Memory B cell (primary cell): ENCODE results near the gene IQCN.
A peak's percentile ranks its signal among the peaks of the same experiment; 100 is the strongest.

Experiments
- ATAC-seq: fragments of 150-1000 bp; cut with Tn5 transposase; 2 replicates; pipeline ENCODE4 v1.10.0; 2021; ENCODE audit warnings: low read depth, mild to moderate bottlenecking, moderate library complexity
- DNase-seq, 2 donors: peaks; one replicate each; pipeline ENCODE4 v3.0.0; 2022; ENCODE audit warnings: low spot score in 2 of 2
- H3K27ac Mint-ChIP-seq: one replicate; pipeline ENCODE4 v1.8.0; 2022; ENCODE audit warnings: mild to moderate bottlenecking, moderate library complexity, mixed read lengths
- H3K27me3 Mint-ChIP-seq: one replicate; pipeline ENCODE4 v1.8.0; 2022; ENCODE audit warnings: mixed read lengths
- H3K36me3 Mint-ChIP-seq: one replicate; pipeline ENCODE4 v1.8.0; 2022; ENCODE audit warnings: mild to moderate bottlenecking, mixed read lengths
- H3K4me1 Mint-ChIP-seq: one replicate; pipeline ENCODE4 v1.8.0; 2022; ENCODE audit warnings: mixed read lengths
- H3K4me3 Mint-ChIP-seq: one replicate; pipeline ENCODE4 v1.8.0; 2022; ENCODE audit warnings: mild to moderate bottlenecking, moderate library complexity, mixed read lengths
- H3K9me3 Mint-ChIP-seq: one replicate; pipeline ENCODE4 v1.8.0; 2022; ENCODE audit warnings: mixed read lengths

IQCN gene

DNA sequence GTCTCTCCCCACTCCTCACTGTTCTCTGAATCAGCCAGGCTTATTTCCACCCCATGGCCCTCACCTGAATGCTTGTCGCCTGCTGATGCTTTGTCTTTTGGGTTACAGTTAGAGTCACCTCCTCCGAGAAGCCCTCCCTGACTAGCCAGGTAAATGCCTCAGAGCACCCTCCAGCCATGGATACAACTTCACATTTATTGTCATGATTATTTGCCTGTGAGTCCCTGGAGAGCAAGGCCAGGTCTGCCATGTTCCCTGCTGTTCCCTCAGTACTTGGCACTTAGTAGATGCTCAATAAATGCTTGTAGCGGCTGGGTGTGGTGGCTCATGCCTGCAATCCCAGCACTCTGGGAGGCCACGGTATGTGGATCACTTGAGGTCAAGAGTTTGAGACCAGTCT, 44.3 kb downstream of the IQCN start:
- peaks cover 39% of the 10 kb centered on the region for H3K27me3 Mint-ChIP-seq
- H3K27ac Mint-ChIP-seq: no peak overlapping the region
- H3K4me3 Mint-ChIP-seq: no peak overlapping the region
- no peak for DNase-seq
- peaks cover 25% of the 10 kb centered on the region for H3K4me1 Mint-ChIP-seq
- H3K36me3 Mint-ChIP-seq: no peaks in the 10 kb centered on the region
- H3K9me3 Mint-ChIP-seq: no peaks in the 10 kb centered on the region
- no peak for ATAC-seq

GRCh38 chr19:18229474-18229873, 44.8 kb downstream of the IQCN start:
- peaks cover 29% of the 10 kb centered on the region for H3K4me1 Mint-ChIP-seq
- H3K27me3 Mint-ChIP-seq: peaks cover 43% of the 10 kb centered on the region
- ATAC-seq: no peak
- no peak overlapping the region for H3K4me3 Mint-ChIP-seq
- H3K36me3 Mint-ChIP-seq: no peaks in the 10 kb centered on the region
- DNase-seq: no peak
- H3K27ac Mint-ChIP-seq: no peak overlapping the region
- H3K9me3 Mint-ChIP-seq: no peaks in the 10 kb centered on the region

DNA sequence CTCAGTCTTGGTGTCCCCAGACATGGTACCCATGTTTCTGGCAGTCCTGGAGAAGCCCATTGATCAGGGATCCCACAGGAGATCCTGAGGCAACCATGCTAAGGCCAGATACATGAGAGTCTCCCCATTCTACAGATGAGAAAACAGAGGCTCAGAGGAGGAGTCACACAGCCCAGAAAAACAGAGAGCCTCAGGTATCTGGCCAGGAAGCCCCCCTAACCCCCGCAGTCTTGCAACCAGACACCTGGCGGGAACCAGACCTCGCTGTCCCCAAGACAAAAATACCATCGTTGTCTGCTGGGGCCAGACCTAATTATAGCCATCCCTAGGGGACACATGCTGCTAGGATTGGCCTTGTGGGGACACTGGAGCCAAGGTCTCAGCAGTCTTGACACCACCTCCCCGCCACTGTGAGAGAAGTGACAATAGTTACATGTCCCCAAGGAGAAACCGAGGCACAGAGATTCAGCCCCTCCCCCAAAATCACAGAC, 46.4 kb downstream of the IQCN start:
- Mint-ChIP-seq H3K4me3 (no peak overlapping the region), H3K9me3 (no peaks in the 10 kb centered on the region)
- no peak for DNase-seq

GRCh38 chr19:18226956-18227780, 47.1 kb downstream of the IQCN start:
- peak overlapping the region; percentile 32 for H3K4me3 Mint-ChIP-seq
- no peak for ATAC-seq
- H3K27ac Mint-ChIP-seq: no peak overlapping the region
- no peaks in the 10 kb centered on the region for H3K9me3 Mint-ChIP-seq
- H3K4me1 Mint-ChIP-seq: peaks cover 29% of the 10 kb centered on the region
- H3K27me3 Mint-ChIP-seq: peaks cover 36% of the 10 kb centered on the region
- DNase-seq: no peak
- H3K36me3 Mint-ChIP-seq: no peaks in the 10 kb centered on the region

More for the DNA sequence above, 46.4 kb downstream of the IQCN start:
- Mint-ChIP-seq H3K4me1 (peaks cover 34% of the 10 kb centered on the region), H3K36me3 (no peaks in the 10 kb centered on the region), H3K27ac (no peak overlapping the region), H3K27me3 (peaks cover 40% of the 10 kb centered on the region)
- ATAC-seq: no peak

DNA sequence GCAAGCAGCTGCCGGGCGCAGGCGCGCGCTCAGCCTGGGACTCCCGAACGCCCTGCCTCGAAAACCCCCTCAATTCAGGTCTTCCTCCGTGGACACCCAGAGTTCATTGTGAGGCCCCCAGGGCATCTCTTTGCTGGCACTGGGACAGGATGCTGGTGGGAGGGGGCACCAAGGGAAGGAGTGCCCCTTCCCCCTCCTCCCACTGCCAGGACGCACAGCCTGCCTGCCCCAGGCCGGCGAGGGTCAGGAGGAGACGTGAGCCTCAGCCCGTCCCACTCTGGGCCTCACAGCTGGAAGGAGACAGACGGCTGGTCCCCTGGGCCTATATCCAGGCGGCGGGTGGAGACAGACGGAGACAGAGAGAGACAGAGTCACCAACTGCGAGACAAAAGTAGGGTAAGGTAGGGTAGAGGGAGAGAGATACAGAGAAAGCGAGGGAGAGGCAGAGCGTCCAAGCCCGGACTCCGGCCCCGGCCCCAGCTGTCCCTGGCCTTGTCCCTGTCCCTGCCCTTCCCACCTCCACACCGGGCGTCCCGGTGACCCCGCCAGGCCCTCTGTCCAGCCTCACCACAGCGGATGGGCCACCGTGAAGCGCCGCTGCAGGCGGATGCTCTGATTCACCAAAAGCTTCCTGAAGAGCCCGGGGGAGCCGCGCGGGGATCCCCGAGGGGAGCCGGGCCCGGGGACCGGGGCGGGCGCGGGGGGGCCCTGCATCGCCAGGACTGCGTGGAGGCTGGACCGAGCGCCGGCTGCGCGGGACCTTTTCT, 48.4 kb downstream of the IQCN start, which contains the start of gene PDE4C:
TSS of gene PDE4C (minus strand) at position 737 of the 767 bp plus-strand sequence. CDS start at position 714, 23 bp downstream.
- no peaks in the 10 kb centered on the region for H3K36me3 Mint-ChIP-seq
- peak within 1 kb of the TSS; percentile 32 for H3K4me3 Mint-ChIP-seq
- no peak within 1 kb of the TSS for H3K27ac Mint-ChIP-seq
- peak in 1 of 2 donors; percentile 40 for DNase-seq
- no peak for ATAC-seq
- H3K4me1 Mint-ChIP-seq: peaks cover 24% of the 10 kb centered on the region
- peaks cover 38% of the 10 kb centered on the region for H3K27me3 Mint-ChIP-seq
- H3K9me3 Mint-ChIP-seq: no peaks in the 10 kb centered on the region

DNA sequence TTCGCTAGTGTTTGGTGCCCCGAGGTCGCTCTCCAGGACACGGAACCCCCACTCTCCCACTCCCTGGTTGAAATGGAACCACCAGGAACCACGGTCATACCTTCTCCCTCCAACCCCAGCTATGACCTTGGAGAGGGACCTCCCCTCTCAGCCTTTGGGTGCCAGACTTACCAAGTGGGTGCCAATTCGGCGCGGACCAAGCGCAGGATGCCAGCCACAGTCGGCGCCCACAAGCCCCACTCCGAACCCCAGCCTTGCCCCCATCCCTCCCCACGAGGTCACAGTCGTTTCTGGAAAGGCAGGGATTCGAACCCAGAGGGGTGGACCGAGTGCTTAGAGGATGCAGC, 48.9 kb downstream of the IQCN start:
- Mint-ChIP-seq H3K27me3 (peaks cover 37% of the 10 kb centered on the region), H3K9me3 (no peaks in the 10 kb centered on the region), H3K4me1 (peaks cover 22% of the 10 kb centered on the region), H3K4me3 (no peak overlapping the region), H3K27ac (no peak overlapping the region), H3K36me3 (no peaks in the 10 kb centered on the region)
- no peak for DNase-seq
- ATAC-seq: no peak

DNA sequence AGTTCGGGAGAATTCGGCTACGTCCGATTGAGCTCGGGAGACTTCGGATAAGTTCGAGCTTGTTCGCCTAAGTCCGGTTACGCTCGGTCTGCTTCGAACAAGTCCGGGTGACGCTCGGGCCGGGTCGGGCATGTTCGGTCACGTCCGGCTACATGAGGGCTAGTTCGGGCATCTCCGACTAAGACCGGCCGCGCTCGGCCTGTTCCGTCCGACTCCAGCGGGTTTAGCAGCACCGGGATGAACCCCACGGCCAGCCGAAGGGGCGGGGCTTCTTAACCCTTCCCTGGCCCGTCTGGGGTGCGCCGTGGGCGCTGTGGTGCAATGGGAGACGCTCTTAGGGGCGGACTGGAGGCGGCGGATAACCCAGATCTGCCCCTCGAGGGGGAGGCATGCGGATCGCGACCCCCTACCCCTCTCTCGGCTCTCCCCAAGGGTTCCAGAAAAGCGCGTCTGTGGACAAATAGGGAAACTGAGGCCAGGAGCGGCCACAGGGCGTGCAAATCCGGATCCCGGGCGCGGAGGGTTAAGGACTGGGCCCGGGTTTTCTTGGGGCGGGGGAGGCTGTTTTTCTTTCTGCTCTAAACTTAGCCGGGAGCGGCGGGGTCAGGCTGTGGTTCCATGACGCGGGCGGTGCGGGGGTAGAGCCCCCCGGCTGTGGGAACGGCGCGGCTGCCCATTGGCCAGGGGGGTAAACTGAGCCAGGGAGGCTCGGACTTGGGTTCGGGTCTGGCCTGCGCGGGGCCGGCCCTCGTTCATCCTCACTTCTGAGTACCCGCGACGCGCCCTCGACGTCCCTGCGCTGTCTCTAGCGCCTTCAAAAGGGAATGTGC, 49.5 kb downstream of the IQCN start:
- H3K9me3 Mint-ChIP-seq: no peaks in the 10 kb centered on the region
- ATAC-seq (peak; percentile 97), DNase-seq (peak; percentile 91 to 93)
- peaks cover 36% of the 10 kb centered on the region for H3K27me3 Mint-ChIP-seq
- peak overlapping the region; percentile 87 for H3K4me3 Mint-ChIP-seq
- H3K4me1 Mint-ChIP-seq: peaks cover 24% of the 10 kb centered on the region
- peak overlapping the region; percentile 11 for H3K27ac Mint-ChIP-seq
- no peaks in the 10 kb centered on the region for H3K36me3 Mint-ChIP-seq

DNA sequence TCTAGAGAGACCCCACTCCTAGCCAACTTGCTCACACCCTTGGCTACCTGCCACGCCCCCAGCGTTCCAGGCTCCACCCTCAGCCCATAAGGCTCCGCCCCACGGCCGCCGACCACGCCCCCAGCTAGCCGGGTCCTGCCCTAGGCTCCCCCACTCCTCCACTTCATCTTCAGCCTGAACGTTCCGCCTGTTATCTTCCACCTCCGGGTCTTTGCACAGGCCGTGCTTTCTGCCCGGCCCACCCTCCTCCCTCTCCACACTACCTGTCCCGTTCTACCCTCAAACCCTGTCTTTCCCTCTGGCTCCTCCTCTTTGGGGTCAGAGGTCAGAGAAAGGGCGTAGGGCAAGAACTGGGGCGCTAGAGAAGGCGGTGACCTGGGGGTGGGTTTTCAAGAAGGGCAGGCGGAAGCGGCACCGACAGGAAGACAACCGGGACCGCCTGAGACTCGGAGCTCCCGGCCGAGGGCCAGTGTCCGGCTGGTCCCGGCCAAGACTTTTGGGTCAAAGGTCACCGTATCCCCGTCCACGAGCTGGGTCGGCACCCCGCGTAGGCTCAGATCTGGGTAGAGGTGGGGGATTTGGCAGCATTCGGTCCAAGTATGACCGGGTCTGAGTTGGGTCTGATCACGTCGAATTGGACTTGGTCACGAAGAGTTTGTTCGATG, 50.3 kb downstream of the IQCN start:
- ATAC-seq (no peak), DNase-seq (peak in 1 of 2 donors; percentile 41)
- H3K27ac Mint-ChIP-seq: peak overlapping the region; percentile 11
- peaks cover 25% of the 10 kb centered on the region for H3K4me1 Mint-ChIP-seq
- H3K9me3 Mint-ChIP-seq: no peaks in the 10 kb centered on the region
- no peaks in the 10 kb centered on the region for H3K36me3 Mint-ChIP-seq
- H3K27me3 Mint-ChIP-seq: peaks cover 36% of the 10 kb centered on the region
- H3K4me3 Mint-ChIP-seq: peak overlapping the region; percentile 87

- H3K9me3 Mint-ChIP-seq: no peaks in the 10 kb centered on the region
- H3K4me3 Mint-ChIP-seq: no peak overlapping the region
- H3K4me1 Mint-ChIP-seq: peaks cover 20% of the 10 kb centered on the region
- H3K27ac Mint-ChIP-seq: no peak overlapping the region
- H3K27me3 Mint-ChIP-seq: peaks cover 27% of the 10 kb centered on the region
- ATAC-seq: no peak
- H3K36me3 Mint-ChIP-seq: no peaks in the 10 kb centered on the region
- DNase-seq: no peak
These were observed 52.2 kb downstream of the IQCN start for GRCh38 chr19:18221815-18222725.

DNA sequence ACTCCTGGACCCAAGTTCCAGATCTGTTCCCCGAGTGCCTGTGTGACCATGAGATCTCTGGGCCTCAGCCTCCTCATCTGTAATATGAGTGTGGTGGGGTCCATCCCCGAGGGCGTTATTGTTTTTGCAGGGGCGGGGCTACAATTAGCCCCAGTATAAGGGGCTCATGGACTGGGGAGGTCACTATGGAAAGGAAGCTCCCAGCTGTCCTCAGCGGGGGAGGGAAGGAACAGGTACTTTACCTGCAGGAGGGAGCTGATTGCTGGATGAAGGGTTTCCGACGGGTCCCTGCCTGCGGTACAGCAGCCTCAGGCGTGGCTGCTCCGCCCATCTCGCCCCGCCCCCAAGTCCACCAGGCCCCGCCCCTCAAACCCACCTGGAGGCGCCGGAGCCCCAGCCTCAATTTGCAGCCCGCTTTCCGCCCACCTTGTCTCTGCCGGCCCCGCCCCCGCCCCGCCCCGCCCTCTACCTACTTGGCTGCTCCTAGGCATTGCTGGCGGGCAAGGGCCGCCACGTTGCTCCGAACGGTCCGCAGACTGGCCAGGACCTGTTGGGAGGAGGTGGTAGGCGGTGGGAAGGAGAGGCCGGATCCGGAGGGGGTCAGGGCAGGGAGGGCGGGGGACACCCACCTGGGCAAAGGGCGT, 53.5 kb downstream of the IQCN start:
- ATAC-seq (no peak), DNase-seq (no peak)
- H3K9me3 Mint-ChIP-seq: no peaks in the 10 kb centered on the region
- H3K27me3 Mint-ChIP-seq: peaks cover 22% of the 10 kb centered on the region
- H3K36me3 Mint-ChIP-seq: no peaks in the 10 kb centered on the region
- H3K27ac Mint-ChIP-seq: no peak overlapping the region
- H3K4me3 Mint-ChIP-seq: no peak overlapping the region
- peaks cover 17% of the 10 kb centered on the region for H3K4me1 Mint-ChIP-seq

GRCh38 chr19:18219911-18220631, 54.2 kb downstream of the IQCN start:
- DNase-seq: no peak
- Mint-ChIP-seq H3K27ac (no peak overlapping the region), H3K9me3 (no peaks in the 10 kb centered on the region), H3K36me3 (no peaks in the 10 kb centered on the region), H3K4me1 (peaks cover 11% of the 10 kb centered on the region), H3K27me3 (peaks cover 20% of the 10 kb centered on the region), H3K4me3 (no peak overlapping the region)
- ATAC-seq: no peak

DNA sequence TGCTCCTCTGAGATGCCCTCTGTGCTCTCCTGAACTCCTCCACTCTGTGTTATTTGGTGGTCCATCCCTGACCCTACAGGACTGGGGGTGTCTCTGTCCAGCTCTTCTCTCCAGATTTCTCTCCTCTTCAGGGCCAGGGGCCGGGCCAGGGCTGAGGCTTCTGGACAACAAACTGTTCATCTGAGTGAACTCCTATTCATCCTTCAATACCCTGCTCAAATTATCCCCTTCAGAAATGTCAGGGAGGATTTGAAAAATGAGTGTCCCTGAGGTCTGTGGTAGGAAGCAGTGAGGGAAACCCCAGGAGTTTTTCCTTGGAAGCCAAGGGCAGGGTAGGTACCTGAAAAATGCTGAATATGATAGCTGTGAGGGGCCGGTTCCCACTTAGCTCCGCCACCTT, 55.7 kb downstream of the IQCN start:
- no peak for DNase-seq
- H3K4me3 Mint-ChIP-seq: no peak overlapping the region
- peaks cover 14% of the 10 kb centered on the region for H3K27me3 Mint-ChIP-seq
- H3K4me1 Mint-ChIP-seq: peaks cover 3% of the 10 kb centered on the region
- H3K27ac Mint-ChIP-seq: no peak overlapping the region
- no peak for ATAC-seq
- H3K9me3 Mint-ChIP-seq: no peaks in the 10 kb centered on the region
- H3K36me3 Mint-ChIP-seq: no peaks in the 10 kb centered on the region
